ENCODE measurements around the gene PITRM1. TPM values are rescaled to one million over a fixed set of nuclear protein-coding genes. Genes with fewer than 3 reads are reported as not detected.

Gene PITRM1, protein sequence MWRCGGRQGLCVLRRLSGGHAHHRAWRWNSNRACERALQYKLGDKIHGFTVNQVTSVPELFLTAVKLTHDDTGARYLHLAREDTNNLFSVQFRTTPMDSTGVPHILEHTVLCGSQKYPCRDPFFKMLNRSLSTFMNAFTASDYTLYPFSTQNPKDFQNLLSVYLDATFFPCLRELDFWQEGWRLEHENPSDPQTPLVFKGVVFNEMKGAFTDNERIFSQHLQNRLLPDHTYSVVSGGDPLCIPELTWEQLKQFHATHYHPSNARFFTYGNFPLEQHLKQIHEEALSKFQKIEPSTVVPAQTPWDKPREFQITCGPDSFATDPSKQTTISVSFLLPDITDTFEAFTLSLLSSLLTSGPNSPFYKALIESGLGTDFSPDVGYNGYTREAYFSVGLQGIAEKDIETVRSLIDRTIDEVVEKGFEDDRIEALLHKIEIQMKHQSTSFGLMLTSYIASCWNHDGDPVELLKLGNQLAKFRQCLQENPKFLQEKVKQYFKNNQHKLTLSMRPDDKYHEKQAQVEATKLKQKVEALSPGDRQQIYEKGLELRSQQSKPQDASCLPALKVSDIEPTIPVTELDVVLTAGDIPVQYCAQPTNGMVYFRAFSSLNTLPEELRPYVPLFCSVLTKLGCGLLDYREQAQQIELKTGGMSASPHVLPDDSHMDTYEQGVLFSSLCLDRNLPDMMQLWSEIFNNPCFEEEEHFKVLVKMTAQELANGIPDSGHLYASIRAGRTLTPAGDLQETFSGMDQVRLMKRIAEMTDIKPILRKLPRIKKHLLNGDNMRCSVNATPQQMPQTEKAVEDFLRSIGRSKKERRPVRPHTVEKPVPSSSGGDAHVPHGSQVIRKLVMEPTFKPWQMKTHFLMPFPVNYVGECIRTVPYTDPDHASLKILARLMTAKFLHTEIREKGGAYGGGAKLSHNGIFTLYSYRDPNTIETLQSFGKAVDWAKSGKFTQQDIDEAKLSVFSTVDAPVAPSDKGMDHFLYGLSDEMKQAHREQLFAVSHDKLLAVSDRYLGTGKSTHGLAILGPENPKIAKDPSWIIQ
- total RNA-seq, result 44.6 and 55.2 TPM in 2 replicates

DNA sequence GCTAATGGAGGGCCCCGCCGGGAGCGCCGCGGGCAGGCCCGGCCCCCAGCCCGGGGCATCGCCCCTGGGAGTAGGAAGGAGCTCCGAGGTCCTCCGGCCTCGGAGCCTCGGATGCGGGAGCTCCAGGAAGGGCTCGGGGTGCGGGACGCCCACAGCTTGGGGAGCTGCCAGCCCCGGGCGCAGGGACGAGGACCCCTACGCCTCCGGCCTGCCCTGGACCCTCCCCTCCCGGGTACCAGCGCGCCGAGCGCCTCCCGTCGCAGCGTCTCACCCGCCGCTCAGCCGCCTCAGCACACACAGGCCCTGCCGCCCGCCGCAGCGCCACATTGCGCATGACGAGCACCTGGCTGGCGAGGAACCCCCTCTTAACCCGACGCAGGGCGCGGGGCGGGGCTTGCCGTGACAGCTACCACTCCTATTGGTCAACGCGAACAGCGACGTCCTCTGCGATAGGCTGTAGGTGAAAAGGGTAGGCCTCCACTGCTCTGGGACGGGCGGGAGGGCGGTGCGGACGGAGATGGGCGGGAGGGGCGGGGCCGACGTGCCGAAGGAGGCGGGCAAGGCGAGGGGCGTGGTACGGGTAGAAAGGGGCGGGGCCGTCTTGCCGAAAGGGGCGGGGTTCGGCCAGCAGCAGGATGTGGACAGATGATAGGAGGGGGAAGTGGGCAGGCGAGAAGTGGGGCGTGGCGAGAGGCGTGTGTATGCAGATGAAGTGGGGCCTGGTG lies at the start of gene PITRM1:
TSS of gene PITRM1 (minus strand) at position 337 of the 725 bp plus-strand sequence. CDS start at position 327, 10 bp downstream.

Other genes with a start within 250 kb of the PITRM1 start
- gene PFKP, start 105.2 kb downstream of the PITRM1 start, total RNA-seq, result 60.7 and 106 TPM in 2 replicates

Measured in pericardium fibroblast (primary cell).